GM12874 (cell line): Measurements from ENCODE around the gene ANKRD13B.

Experiments used
- CTCF ChIP-seq: IDR thresholded peaks from 2 replicates; pipeline ENCODE4 v1.5.1; 2011; ENCODE audit warnings: low read depth, mild to moderate bottlenecking, control low read depth, low read length, moderate library complexity; ENCODE audit not compliant: insufficient read depth

ANKRD13B gene

GRCh38 chr17:29582254-29582765 is 10.6 kb upstream of the ANKRD13B start:
- no peak for TF ChIP-seq CTCF

- TF ChIP-seq CTCF, result no peak
These were observed 10.2 kb upstream of the ANKRD13B start for GRCh38 chr17:29582772-29583171.

DNA sequence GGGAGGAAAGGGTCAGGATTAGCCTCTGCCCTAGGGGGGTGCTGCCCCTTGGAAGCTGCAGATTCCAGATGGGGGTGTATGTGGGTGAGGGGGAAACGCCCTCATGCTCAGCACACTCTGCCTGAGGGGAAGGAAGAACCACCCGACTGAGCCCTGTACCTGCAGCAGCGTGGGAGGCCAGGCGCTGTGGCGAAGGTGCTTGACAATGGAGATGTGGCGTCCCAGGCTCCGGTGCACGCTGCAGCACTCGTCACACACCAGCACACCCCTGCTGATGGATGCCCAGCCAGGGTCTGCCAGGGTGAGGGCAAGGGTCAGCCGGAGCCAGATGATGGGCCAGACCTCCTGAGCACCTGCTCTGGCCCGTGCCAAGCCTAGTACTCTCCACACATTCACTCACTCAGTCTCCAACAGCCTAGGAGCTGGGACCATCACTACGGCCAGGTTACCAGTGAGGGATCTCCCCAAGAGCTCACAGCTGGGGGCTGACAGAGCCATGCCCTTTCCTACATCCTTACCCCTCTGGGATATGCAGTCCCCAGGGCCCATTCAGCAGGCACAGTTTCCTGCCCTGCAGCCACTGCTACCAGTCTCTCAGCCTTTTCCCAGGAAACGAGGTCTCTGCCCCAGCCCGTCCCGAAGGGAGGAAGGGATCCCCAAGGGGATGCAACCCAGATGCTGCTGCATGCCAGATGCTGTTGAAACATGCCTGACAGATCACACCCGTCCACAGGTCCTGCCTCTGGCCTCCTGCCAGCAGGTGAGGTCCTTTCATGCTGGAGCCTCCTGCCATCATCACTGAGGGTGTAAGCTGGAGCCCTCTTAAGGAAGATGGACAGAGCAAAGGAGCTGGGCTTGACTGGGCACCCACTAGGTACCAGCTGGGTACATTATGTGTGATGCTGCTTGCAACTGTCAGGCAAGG is 9.3 kb upstream of the ANKRD13B start:
- TF ChIP-seq CTCF, result no peak

- TF ChIP-seq CTCF, result no peak
These were observed 8.4 kb upstream of the ANKRD13B start for GRCh38 chr17:29584452-29585079.

DNA sequence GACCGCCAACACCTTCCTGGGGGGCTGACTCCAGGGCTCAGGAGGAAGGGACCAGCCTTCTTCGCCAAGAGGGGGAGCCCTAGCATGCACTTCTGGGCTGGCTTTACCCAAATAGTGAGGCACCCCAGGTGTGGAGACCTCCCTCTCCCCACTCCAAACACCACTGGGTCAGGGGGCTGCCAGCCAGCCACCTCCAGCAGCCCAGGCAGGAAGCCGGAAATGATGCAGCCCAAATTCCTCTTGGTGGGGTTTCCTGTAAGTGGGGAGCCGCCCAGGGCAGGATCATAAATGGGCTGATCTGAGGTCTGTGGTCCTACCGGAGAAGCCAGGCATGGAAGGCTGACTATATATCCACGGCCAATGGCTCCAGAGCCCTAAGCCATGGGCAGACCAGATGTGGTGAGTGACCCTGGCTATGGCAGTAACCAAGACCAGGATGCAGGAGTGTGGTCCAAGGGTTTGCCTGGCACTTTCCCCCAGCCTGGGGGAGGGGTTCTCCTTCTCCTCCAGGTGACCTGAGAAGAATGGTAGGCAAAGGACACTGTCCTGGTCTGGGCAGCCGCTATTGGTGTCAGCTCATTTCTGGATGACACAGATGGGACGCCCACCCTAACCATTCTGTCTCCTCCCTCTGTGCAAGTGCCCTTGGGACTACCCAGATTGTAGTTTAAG is 7.7 kb upstream of the ANKRD13B start:
- peak; percentile 58 for TF ChIP-seq CTCF

- no peak for TF ChIP-seq CTCF
These were observed 6.1 kb upstream of the ANKRD13B start for GRCh38 chr17:29586676-29587469.
